PFSK-1 (cell line): Measurements from ENCODE around the gene GNPTG.

ENCODE experiments used
- POLR2AphosphoS5 ChIP-seq: IDR thresholded peaks from 2 replicates; pipeline ENCODE4 v1.6.1; 2012; ENCODE audit warnings: low read depth, mild to moderate bottlenecking, control low read depth, low read length, moderate library complexity
- REST ChIP-seq, 2 experiments: IDR thresholded peaks; 2 replicates each; pipeline versions ENCODE4 v1.6.1 to v1.8.0; 2011 to 2012; ENCODE audit warnings: low read depth in 2 of 2, low read length in 2 of 2, control low read depth in 1 of 2, inconsistent platforms in 1 of 2, mild to moderate bottlenecking in 1 of 2, moderate library complexity in 1 of 2; ENCODE audit not compliant: insufficient read depth in 1 of 2
- SIN3A ChIP-seq: IDR thresholded peaks from 2 replicates; pipeline ENCODE4 v1.6.1; 2012; ENCODE audit warnings: mild to moderate bottlenecking, low read length, moderate library complexity, borderline replicate concordance; ENCODE audit not compliant: insufficient read depth
- TAF1 ChIP-seq: IDR thresholded peaks from 2 replicates; pipeline ENCODE4 v1.6.1; 2012; ENCODE audit warnings: low read length, control low read depth, borderline replicate concordance; ENCODE audit not compliant: insufficient read depth

- TF ChIP-seq POLR2AphosphoS5 (no peak), REST (IDR thresholded peaks at IDR 0.05; ENCODE audit: insufficient read depth in 1 of 2, low read depth in 2 of 2, low read length in 2 of 2) (no peak), TAF1 (no peak), SIN3A (no peak)
Measured at GRCh38 chr16:1346422-1347285, 5.1 kb upstream of the GNPTG start.
